GM19452 (cell line): Measurements from ENCODE around the gene PLCB4.

Source experiments
- ATAC-seq: cut with Tn5 transposase; IDR thresholded peaks from one replicate; pipeline ENCODE4 v1.9.1; 2021; ENCODE audit not compliant: unreplicated experiment

PLCB4 gene

GRCh38 chr20:9256393-9256792 lies 187.5 kb downstream of the PLCB4 start:
- no peak for ATAC-seq

- ATAC-seq: no peak
These were observed 190.0 kb downstream of the PLCB4 start for GRCh38 chr20:9258901-9259300.

- no peak for ATAC-seq
These were observed 191.1 kb downstream of the PLCB4 start for GRCh38 chr20:9260027-9260426.

- ATAC-seq: no peak
These were observed 192.9 kb downstream of the PLCB4 start for GRCh38 chr20:9261781-9262180.

- no peak for ATAC-seq
These were observed 193.8 kb downstream of the PLCB4 start for GRCh38 chr20:9262653-9263194.

GRCh38 chr20:9269280-9269971 lies 200.5 kb downstream of the PLCB4 start:
- ATAC-seq: no peak

- ATAC-seq: no peak
These were observed 201.9 kb downstream of the PLCB4 start for GRCh38 chr20:9270831-9271230.

- ATAC-seq: no peak
These were observed 208.1 kb downstream of the PLCB4 start for GRCh38 chr20:9276966-9277468.

GRCh38 chr20:9279918-9280401 lies 211.1 kb downstream of the PLCB4 start:
- ATAC-seq: no peak

- no peak for ATAC-seq
These were observed 211.8 kb downstream of the PLCB4 start for GRCh38 chr20:9280666-9281065.

- no peak for ATAC-seq
These were observed 212.9 kb downstream of the PLCB4 start for GRCh38 chr20:9281803-9282202.

- ATAC-seq: no peak
These were observed 216.7 kb downstream of the PLCB4 start for GRCh38 chr20:9285617-9286016.

GRCh38 chr20:9286501-9287461 lies 217.9 kb downstream of the PLCB4 start:
- no peak for ATAC-seq

- ATAC-seq: no peak
These were observed 218.9 kb downstream of the PLCB4 start for GRCh38 chr20:9287826-9288225.

GRCh38 chr20:9290331-9290730 lies 221.4 kb downstream of the PLCB4 start:
- no peak for ATAC-seq

GRCh38 chr20:9293145-9293544 lies 224.3 kb downstream of the PLCB4 start:
- ATAC-seq: no peak

- ATAC-seq: no peak
These were observed 225.2 kb downstream of the PLCB4 start for GRCh38 chr20:9294041-9294440.

- no peak for ATAC-seq
These were observed 230.0 kb downstream of the PLCB4 start for GRCh38 chr20:9298906-9299305.

- no peak for ATAC-seq
These were observed 231.2 kb downstream of the PLCB4 start for GRCh38 chr20:9300080-9300479.

- ATAC-seq: no peak
These were observed 231.6 kb downstream of the PLCB4 start for GRCh38 chr20:9300534-9300933.
